ENCODE data around the gene RFX2.
"Not testable (repeated sequence)": the region's sequence is repeated elsewhere in the genome, so short reads cannot be mapped to it uniquely, and the experiment has no call there.

Gene RFX2

DNA sequence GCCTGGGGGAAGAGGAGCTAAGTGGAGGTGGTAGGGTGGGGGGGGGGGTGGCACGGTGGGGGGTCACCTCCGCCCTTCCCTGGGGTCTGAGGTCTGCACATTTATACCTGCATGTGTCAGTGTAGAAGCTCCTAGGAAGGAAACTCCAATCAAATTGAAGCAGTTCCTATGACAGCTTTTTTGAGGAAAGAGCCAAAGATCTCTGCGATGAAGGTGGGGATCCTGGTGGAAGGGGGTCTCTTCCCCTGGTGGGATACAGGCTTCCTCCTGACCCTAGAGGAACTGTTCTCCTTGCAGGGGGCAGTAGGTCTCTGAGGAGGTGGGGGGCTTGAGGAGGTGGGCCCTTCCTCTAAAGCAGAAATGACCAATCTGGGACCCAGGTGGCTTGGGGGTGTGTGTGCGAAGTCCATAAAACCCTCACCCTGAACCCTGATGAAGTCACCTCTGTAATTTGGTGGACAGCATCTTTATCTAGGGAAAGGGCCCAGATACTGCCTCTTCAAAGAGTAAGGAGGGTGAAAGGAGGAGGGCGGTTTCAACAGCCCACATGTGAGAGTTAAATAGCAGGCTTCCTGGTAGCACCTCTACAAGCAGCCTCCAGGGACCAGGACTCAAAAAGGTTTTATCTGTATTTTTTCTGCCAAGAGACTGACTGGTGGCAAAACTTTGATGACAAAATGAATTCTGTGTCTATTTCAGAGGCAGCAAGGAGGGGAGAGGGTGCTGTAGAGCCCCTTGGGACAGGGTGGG, 145.3 kb downstream of the RFX2 start:
- Mint-ChIP-seq H3K27me3 (no peaks in the 10 kb centered on the region), H3K4me3 (peak overlapping the region in 1 of 2 donors; percentile 55), H3K9me3 (no peaks in the 10 kb centered on the region), H3K27ac (peak overlapping the region; percentile 93 to 97), H3K4me1 (peaks cover 99% of the 10 kb centered on the region)
- DNase-seq (no peak), ATAC-seq (no peak)

DNA sequence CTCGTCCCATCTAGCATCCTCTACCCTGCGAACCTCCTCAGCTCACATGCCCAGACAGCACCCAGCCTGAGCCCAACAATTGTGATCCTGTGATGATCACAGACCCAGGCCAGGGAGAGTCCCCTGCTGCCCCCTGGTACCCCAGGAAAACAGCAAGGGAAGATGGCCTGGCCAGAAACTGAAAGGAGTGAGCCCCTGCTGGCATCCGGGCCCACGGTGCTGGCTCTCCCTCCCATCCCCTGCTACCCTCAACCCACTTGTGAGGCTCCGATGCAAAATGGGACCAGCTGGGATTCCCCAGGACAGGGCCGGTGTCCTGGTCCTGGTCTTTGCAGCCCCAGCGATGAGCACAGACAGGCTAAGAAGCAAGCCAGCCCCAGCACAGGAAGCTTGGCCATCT, 146.4 kb downstream of the RFX2 start:
- Mint-ChIP-seq H3K9me3 (no peaks in the 10 kb centered on the region), H3K4me3 (peak overlapping the region in 1 of 2 donors; percentile 55), H3K4me1 (peaks cover 99% of the 10 kb centered on the region), H3K27ac (peak overlapping the region; percentile 93 to 97), H3K27me3 (no peaks in the 10 kb centered on the region)
- DNase-seq (no peak), ATAC-seq (no peak)

DNA sequence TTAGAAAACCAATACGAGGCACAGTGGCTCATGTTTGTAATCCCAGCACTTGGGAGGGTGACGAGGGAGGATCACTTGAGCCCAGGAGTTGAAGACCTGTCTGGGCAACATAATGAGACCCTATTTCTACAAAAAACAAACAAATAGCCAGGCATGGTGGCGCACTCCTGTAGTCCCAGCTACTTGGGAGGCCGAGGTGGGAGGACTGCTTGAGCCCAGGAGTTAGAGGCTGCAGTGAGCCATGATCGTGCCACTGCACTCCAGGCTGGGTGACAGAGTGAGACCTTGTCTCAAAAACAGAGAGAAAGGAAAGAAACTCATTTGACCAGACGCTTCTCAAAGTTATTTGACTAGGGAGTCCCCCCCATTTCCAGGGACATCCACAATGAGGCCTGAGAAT, 147.0 kb downstream of the RFX2 start:
- peak overlapping the region; percentile 71 to 75 for H3K4me3 Mint-ChIP-seq
- H3K27me3 Mint-ChIP-seq, DNase-seq, ATAC-seq, H3K9me3 Mint-ChIP-seq: not testable (repeated sequence)
- H3K27ac Mint-ChIP-seq, result peak overlapping the region in 1 of 2 donors; percentile 97
- peaks cover 99% of the 10 kb centered on the region for H3K4me1 Mint-ChIP-seq

DNA sequence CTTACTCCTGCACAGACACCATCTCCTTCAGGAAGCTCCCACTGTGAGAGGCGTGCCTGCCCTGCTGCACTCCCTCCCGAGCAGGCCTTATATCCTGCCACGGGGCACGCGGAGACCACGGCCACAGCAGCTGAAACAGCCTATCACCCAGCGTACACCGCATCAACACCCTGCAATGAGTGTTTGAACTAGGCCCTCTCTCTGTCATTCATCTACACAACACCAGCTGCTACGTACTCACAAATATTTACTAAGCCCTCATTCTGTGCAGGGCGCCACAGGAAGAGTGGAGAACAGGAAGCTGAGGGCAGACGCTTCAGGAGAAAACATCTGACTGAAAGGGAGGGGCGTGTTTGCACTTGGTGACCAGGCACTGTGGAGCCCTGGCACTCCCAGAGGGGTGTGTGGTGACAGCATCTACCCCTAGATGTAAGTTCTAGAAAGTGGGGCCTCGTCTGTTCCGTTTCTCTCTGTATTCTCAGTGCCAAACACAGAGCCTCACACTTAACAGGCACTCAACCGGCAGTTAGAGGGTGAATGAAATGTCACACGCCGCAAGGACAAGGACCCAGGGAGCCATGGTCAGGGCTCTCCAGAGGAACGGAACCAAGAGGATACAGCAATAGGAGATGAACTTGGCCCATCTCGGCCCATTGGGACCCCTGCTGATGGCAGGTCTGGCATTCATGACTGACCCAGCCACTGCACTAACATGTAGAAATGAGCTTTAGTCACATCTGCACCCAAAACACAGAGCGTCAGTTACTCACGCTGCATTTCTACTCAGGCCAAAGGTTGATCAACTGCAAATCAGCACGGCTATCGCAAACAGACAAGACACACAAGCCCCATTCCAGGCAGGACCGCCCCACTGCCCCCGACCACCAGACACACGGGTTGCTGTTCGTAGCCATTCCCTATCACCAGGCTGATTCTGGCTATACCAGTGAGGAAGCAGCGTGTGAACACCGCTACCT, 148.0 kb downstream of the RFX2 start:
- ATAC-seq, result peak; percentile 96
- H3K9me3 Mint-ChIP-seq, result no peaks in the 10 kb centered on the region
- peak overlapping the region; percentile 71 to 75 for H3K4me3 Mint-ChIP-seq
- DNase-seq, result peak; percentile 33 to 73
- peaks cover 99% of the 10 kb centered on the region for H3K4me1 Mint-ChIP-seq
- no peaks in the 10 kb centered on the region for H3K27me3 Mint-ChIP-seq
- peak overlapping the region; percentile 90 to 95 for H3K27ac Mint-ChIP-seq

DNA sequence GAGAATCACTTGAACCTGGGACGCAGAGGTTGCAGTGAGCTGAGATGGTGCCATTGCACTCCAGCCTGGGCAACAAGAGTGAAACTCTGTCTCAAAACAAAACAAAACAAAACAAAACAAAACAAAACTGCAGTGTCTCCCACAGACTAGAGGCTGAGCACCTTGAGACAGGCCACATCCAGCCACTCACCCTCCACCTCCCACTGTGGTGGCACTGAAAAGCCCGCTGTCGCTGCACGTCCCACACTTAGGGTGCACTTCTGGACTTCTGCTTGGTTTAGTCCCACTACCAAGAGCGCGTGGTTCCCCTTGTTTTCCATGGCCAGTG, 148.7 kb downstream of the RFX2 start:
- ATAC-seq, result peak; percentile 16
- not testable (repeated sequence) for H3K27me3 Mint-ChIP-seq, H3K9me3 Mint-ChIP-seq, DNase-seq
- H3K4me3 Mint-ChIP-seq, result peak overlapping the region; percentile 71 to 75
- peaks cover 100% of the 10 kb centered on the region for H3K4me1 Mint-ChIP-seq
- peak overlapping the region; percentile 90 to 95 for H3K27ac Mint-ChIP-seq

DNA sequence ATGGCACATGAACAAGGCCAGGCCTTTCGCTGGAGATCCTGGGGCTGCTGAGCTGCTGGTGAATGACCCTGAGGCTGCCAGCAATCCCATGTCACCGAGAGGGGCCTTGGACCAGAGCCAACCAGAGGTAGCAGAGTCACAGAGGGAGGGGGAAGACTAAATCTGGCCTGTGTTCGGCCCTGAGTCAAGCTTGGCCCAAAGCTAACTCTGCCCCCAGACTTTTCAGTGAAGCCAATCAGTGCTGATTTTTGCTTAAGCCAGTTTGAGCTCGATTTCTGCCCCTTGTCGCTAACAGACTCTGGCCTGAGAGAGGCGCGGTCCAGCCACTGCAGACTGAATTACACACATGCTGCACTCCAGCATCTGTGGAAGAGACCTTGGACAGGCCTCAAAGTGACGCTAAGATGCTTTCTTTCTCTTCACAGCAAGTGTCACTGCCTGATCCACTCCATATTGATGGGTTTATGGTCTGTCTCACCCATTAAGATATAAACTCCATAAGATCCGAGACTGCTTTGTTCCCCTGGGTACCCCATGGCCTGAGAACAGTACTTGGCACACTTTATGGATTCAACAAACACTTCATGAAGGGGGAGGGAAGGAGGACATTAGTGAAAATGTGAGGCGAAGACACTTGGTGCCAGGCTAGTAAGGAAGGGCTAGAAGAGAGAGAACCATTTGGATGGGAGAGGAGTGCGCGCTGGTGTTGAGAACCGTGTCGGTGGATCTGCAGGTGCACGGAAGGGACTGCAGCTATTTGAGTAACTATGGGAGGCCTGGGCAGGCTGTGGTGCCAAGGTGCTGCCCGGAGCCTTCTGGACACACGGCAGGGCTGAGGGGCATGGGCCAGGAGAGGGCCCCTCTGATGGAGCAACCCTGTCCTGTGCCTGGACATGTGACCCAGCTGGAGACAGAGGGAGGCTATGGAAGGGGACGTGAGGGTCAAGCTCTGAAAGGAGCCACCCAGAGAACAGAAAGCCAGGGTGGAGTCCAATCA, 150.0 kb downstream of the RFX2 start:
- no peaks in the 10 kb centered on the region for H3K27me3 Mint-ChIP-seq
- peak overlapping the region in 1 of 2 donors; percentile 34 for H3K4me3 Mint-ChIP-seq
- peaks cover 100% of the 10 kb centered on the region for H3K4me1 Mint-ChIP-seq
- H3K27ac Mint-ChIP-seq, result peak overlapping the region; percentile 42 to 74
- H3K9me3 Mint-ChIP-seq, result no peaks in the 10 kb centered on the region
- DNase-seq, result no peak
- no peak for ATAC-seq

DNA sequence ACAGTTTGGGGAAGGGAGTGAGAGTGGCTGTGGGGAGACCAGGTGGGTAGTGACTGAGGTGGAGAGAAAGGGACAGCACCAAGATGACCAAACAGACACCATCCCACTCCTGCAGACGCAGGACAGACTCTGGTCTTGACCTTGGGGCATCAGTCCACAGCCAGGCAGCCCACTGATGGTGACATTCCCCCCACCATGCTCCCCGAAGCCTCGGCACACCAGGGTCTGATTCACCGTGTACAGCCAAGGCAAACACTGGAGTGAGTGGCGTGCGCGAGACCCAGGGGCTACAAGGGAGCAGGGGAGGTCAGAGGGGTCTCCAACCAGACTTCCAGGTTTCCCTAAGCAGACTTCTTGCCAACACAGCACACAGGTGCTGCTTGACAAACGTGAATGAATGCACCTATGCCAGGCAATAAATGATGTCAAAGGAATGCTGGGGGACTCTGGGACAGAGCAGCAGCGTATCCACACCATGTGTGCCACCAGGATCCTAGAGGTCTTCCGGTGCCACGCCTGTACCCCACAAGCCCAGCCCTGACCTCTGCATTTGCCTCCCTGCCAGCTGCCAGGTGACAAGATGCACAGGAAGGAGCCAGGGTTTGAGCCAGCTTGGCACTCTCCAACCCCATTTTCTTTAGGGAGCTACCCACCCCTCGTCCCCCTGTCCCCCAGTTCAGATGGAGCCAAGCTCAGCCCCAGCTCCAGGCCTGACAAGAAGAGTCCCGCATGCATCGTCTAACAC, 150.9 kb downstream of the RFX2 start:
- no peak overlapping the region for H3K4me3 Mint-ChIP-seq
- ATAC-seq (no peak), DNase-seq (no peak)
- no peaks in the 10 kb centered on the region for H3K9me3 Mint-ChIP-seq
- H3K4me1 Mint-ChIP-seq, result peaks cover 100% of the 10 kb centered on the region
- no peaks in the 10 kb centered on the region for H3K27me3 Mint-ChIP-seq
- H3K27ac Mint-ChIP-seq, result peak overlapping the region; percentile 14 to 74

DNA sequence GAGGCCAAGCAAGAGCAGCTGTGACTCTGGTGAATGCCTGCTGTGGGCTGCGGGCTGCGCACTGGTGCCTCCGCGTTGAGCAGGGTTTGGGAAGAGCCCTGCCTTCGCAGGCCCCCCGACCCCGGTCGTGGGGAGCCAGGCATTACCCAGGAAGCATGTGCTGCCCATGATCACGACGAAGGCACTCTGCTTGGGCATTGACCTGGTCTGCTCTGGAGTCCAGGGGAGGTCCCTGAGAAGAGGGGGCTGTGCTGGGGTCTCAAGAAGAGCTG, 151.5 kb downstream of the RFX2 start:
- H3K4me3 Mint-ChIP-seq, result no peak overlapping the region
- H3K9me3 Mint-ChIP-seq, result no peaks in the 10 kb centered on the region
- peaks cover 100% of the 10 kb centered on the region for H3K4me1 Mint-ChIP-seq
- no peaks in the 10 kb centered on the region for H3K27me3 Mint-ChIP-seq
- H3K27ac Mint-ChIP-seq, result peak overlapping the region; percentile 14 to 73
- no peak for ATAC-seq
- no peak for DNase-seq

DNA sequence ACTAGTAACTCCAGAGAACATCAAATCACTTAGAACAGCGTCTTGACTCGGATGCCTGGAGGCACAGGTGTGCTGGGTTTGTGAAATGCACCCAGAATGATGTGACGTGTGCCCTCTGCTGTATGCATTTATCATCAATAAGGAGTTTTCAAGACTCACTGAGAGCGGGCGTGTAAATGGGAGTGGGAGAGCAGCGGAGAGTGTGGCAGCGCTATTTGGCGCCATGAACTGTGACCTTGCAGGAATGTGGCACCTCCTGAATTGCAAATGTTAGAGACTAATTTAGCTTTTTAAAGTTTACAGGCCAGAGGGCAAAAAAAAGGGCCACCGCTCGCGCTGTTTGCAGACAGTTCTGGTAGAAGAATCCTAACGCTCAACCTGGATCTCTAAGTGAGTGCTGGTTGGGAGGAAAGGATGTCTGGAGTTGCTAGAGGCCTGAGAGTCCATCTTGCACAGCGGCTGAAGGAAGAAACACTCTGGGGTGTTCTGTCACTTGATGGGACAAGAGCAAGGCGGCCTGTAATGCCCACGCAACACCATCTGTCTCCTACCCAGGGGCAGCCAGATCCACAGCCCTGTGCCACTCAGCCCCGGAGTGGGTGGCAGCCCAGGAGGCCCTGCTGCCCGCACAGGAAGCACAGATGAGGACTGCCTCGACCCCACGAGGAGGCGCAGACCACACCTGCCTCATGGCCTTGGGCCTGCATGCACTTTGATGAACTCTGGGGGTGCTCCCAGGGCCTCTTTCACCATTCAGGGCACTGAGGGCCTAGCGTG, 152.0 kb downstream of the RFX2 start:
- Mint-ChIP-seq H3K4me3 (no peak overlapping the region), H3K27ac (peak overlapping the region; percentile 20 to 95), H3K4me1 (peaks cover 100% of the 10 kb centered on the region), H3K9me3 (no peaks in the 10 kb centered on the region), H3K27me3 (no peaks in the 10 kb centered on the region)
- no peak for DNase-seq
- no peak for ATAC-seq

DNA sequence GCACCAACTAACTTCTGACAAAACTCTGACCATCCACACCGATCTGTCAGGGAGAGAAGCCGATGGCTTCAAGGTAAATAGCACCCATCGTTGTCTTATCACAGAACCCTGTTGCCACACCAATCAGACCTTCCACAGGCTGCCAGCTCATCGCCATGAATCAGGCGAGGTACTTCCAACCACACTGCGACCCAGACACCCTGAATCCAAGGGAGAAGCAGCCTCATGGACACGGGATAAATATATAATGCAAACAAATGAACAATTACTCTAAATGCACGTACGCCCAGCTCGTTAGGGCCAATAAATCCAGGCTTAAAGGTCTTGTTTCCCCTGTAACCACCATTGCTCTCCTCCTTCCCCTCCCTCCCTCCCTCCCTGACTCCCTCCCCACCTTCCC, 153.1 kb downstream of the RFX2 start:
- no peak for DNase-seq
- H3K4me3 Mint-ChIP-seq, result no peak overlapping the region
- ATAC-seq, result no peak
- peaks cover 100% of the 10 kb centered on the region for H3K4me1 Mint-ChIP-seq
- H3K27ac Mint-ChIP-seq, result no peak overlapping the region
- no peaks in the 10 kb centered on the region for H3K27me3 Mint-ChIP-seq
- H3K9me3 Mint-ChIP-seq, result no peaks in the 10 kb centered on the region

DNA sequence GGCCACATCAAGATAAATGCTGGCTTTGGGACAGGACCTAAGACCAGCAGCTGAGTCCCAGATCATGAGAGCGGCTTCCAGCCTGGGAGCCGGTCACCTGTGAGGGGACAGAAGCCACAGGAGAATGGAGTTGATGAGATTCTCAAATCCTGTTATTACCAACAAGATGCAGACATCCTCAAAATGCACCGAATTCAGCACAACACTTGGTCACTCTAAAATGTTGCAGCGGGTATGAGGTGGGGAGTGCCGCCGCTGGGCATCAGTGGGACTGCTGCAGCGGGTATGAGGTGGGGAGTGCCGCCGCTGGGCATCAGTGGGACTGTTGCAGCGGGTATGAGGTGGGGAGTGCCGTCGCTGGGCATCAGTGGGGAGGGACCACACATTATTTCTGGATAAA, 153.6 kb downstream of the RFX2 start:
- no peak overlapping the region for H3K4me3 Mint-ChIP-seq
- peaks cover 100% of the 10 kb centered on the region for H3K4me1 Mint-ChIP-seq
- no peaks in the 10 kb centered on the region for H3K9me3 Mint-ChIP-seq
- ATAC-seq (no peak), DNase-seq (no peak)
- no peak overlapping the region for H3K27ac Mint-ChIP-seq
- no peaks in the 10 kb centered on the region for H3K27me3 Mint-ChIP-seq

DNA sequence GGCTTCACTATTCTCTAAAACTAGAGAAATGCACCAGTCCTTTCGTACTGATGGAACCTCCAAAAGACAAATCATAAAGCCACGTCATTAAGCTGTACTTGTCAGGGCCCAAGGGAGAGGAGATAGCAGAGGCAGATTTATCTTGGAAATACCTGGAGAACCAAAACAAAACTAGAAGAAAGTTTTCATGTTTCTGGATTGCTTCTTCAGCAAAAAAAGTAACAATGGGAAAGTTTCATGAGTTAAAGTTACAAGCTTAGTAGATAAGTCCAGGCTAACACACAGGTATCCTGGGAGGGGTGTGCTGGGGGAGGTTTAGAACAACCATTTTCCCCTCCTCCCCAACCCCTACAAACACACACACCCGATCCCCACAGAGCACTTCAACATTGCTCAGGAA, 154.0 kb downstream of the RFX2 start:
- Mint-ChIP-seq H3K4me1 (peaks cover 100% of the 10 kb centered on the region), H3K27me3 (no peaks in the 10 kb centered on the region), H3K27ac (peak overlapping the region in 1 of 2 donors; percentile 42), H3K4me3 (no peak overlapping the region), H3K9me3 (no peaks in the 10 kb centered on the region)
- no peak for ATAC-seq
- DNase-seq, result no peak

DNA sequence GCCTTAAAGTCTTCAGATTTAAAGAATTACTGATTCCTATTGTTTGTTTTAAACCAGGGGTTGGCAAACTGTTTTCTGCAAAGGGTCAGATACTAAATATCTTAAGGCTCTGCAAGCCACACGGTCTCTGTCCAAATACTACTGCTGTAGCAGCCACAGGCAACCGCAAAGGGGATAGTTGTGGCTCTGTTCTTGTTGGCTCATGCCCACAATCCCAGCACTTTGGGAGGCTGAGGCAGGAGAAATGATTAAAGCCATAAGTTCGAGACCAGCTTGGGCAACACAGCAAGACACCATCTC, 154.7 kb downstream of the RFX2 start:
- H3K27ac Mint-ChIP-seq, result no peak overlapping the region
- H3K27me3 Mint-ChIP-seq, result no peaks in the 10 kb centered on the region
- ATAC-seq, result no peak
- H3K9me3 Mint-ChIP-seq, result no peaks in the 10 kb centered on the region
- no peak for DNase-seq
- peak overlapping the region in 1 of 2 donors; percentile 19 for H3K4me3 Mint-ChIP-seq
- peaks cover 100% of the 10 kb centered on the region for H3K4me1 Mint-ChIP-seq

DNA sequence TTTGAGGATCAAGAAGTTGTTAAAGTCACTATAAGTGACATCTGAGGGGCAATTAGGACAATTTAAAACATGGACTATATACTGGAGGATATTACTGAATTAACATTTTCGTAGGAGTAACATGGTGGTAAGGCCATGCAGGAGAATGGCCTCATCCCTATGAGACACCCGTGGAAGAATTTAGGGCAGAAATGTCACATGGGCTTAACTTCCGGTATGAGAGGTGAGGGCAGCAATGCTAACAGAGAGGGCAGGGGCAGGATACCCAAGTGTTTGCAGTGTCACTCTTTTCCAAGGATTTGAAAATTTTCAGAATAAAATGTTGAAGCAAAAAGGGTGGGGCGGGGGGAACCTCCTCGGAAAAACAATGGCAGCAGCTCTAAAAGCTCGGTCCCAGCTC, 156.0 kb downstream of the RFX2 start:
- ATAC-seq, result no peak
- no peaks in the 10 kb centered on the region for H3K27me3 Mint-ChIP-seq
- H3K9me3 Mint-ChIP-seq, result no peaks in the 10 kb centered on the region
- H3K27ac Mint-ChIP-seq, result peak overlapping the region; percentile 95 to 99
- H3K4me1 Mint-ChIP-seq, result peaks cover 100% of the 10 kb centered on the region
- H3K4me3 Mint-ChIP-seq, result peak overlapping the region; percentile 75 to 78
- DNase-seq, result no peak

All from stimulated activated naive CD8-positive, alpha-beta T cell treated with anti-CD3 and anti-CD28 coated beads, Interleukin-15, amount 100 ng/mL, for 72 hours (primary cell).